HepG2 (cell line): ENCODE data around the gene RHBDF2. TPM values are rescaled to one million over a fixed set of nuclear protein-coding genes. Genes with fewer than 3 reads are reported as not detected.

ENCODE experiments used
- BCLAF1 ChIP-seq: fragments of 450-650 bp; IDR thresholded peaks from 2 replicates; pipeline ENCODE4 v1.6.1; 2017; ENCODE audit warnings: mild to moderate bottlenecking
- CEBPB ChIP-seq: IDR thresholded peaks from 2 replicates; pipeline ENCODE4 v1.6.1; 2011; ENCODE audit warnings: low read depth, low read length, improper control_type of control experiment, borderline replicate concordance
- IKZF1 ChIP-seq: fragments of 450-650 bp; IDR thresholded peaks from 2 replicates; pipeline ENCODE4 v1.7.1; 2016
- MAF1 ChIP-seq: sonication (generic); formaldehyde crosslinking; IDR thresholded peaks from 2 replicates; pipeline ENCODE4 v1.5.0; 2020; ENCODE audit warnings: missing genetic modification reagents, borderline replicate concordance
- MAX ChIP-seq: IDR thresholded peaks from 2 replicates; pipeline ENCODE4 v1.6.1; 2012; ENCODE audit warnings: inconsistent platforms
- MTF2 ChIP-seq: sonication (generic); formaldehyde crosslinking; IDR thresholded peaks from 2 replicates; pipeline ENCODE4 v1.5.0; 2020; ENCODE audit warnings: missing genetic modification reagents, borderline replicate concordance
- SNRNP70 ChIP-seq: fragments of 200-400 bp; formaldehyde crosslinking; IDR thresholded peaks from 2 replicates; pipeline ENCODE4 v1.6.1; 2017; ENCODE audit warnings: mild to moderate bottlenecking, low read depth, low read length, moderate library complexity
- SUZ12 ChIP-seq: fragments of 150-350 bp; IDR thresholded peaks from 2 replicates; pipeline ENCODE4 v1.6.1; 2014; ENCODE audit warnings: low read depth, low read length
- THAP7 ChIP-seq: sonication (generic); formaldehyde crosslinking; IDR thresholded peaks from 2 replicates; pipeline ENCODE4 v1.8.1; 2023; ENCODE audit warnings: mild to moderate bottlenecking, missing genetic modification reagents
- U2AF1 ChIP-seq: fragments of 200-400 bp; formaldehyde crosslinking; optimal IDR thresholded peaks from 2 replicates; pipeline ENCODE3; 2017; ENCODE audit warnings: mild to moderate bottlenecking, low read depth, low read length
- ZFP37 ChIP-seq: sonication (generic); formaldehyde crosslinking; IDR thresholded peaks from 2 replicates; pipeline ENCODE4 v1.4.0; 2020; ENCODE audit warnings: missing genetic modification reagents, borderline replicate concordance
- ZNF414 ChIP-seq: sonication (generic); formaldehyde crosslinking; IDR thresholded peaks from 2 replicates; pipeline ENCODE4 v1.5.0; 2020; ENCODE audit warnings: missing genetic modification reagents
- ZSCAN30 ChIP-seq: sonication (generic); formaldehyde crosslinking; IDR thresholded peaks from 2 replicates; pipeline ENCODE4 v1.5.0; 2020; ENCODE audit warnings: mild to moderate bottlenecking, missing genetic modification reagents
- polyA plus RNA-seq, 8 experiments: library from polyadenylated mRNA; depleted of rRNA in 3 of 8; stranded (reverse) in 7 of 8; unstranded in 1 of 8; fragments of >200 nt; fragmentation: Illumina TruSeq in 4 of 8; extraction: Trizol in 4 of 8; gene quantifications; 2 replicates each; pipeline versions ENCODE4 v1.2.1 to v1.2.3, GENCODE V29; 2011 to 2016; ENCODE audit warnings: low read depth in 4 of 8, missing spikeins in 1 of 8, mixed read lengths in 1 of 8; ENCODE audit not compliant: insufficient read depth in 1 of 8
- total RNA-seq, 5 experiments: library from RNA; depleted of rRNA; stranded (reverse); fragments of >200 nt; fragmentation: Illumina TruSeq; extraction: Trizol; gene quantifications; 2 replicates each; pipeline ENCODE4 v1.2.3, GENCODE V29; 2016; ENCODE audit warnings: low read depth in 1 of 5
- TF ChIP-seq, protein P1 (sequence below): sonication (generic); formaldehyde crosslinking; IDR thresholded peaks from 2 replicates; pipeline ENCODE4 v1.5.0; 2020; ENCODE audit warnings: mild to moderate bottlenecking, missing genetic modification reagents
- TF ChIP-seq, protein P2 (sequence below): IDR thresholded peaks from 2 replicates; pipeline ENCODE4 v1.6.1; 2016; ENCODE audit warnings: missing compliant biosample characterization, missing genetic modification reagents, borderline replicate concordance
- TF ChIP-seq, protein P3 (sequence below): IDR thresholded peaks from 2 replicates; pipeline ENCODE4 v1.6.1; 2016; ENCODE audit warnings: low read depth, borderline replicate concordance
- TF ChIP-seq, protein P4 (sequence below): sonication (generic); formaldehyde crosslinking; IDR thresholded peaks from 2 replicates; pipeline ENCODE4 v1.8.1; 2023; ENCODE audit warnings: mild to moderate bottlenecking, missing genetic modification reagents

RHBDF2 gene
- total and polyA plus RNA-seq, 2 of the 13 experiments (the other 11 are each of a cell fraction or from before 2014, with no cell fraction given) = 7.8 to 24.2 TPM

DNA sequence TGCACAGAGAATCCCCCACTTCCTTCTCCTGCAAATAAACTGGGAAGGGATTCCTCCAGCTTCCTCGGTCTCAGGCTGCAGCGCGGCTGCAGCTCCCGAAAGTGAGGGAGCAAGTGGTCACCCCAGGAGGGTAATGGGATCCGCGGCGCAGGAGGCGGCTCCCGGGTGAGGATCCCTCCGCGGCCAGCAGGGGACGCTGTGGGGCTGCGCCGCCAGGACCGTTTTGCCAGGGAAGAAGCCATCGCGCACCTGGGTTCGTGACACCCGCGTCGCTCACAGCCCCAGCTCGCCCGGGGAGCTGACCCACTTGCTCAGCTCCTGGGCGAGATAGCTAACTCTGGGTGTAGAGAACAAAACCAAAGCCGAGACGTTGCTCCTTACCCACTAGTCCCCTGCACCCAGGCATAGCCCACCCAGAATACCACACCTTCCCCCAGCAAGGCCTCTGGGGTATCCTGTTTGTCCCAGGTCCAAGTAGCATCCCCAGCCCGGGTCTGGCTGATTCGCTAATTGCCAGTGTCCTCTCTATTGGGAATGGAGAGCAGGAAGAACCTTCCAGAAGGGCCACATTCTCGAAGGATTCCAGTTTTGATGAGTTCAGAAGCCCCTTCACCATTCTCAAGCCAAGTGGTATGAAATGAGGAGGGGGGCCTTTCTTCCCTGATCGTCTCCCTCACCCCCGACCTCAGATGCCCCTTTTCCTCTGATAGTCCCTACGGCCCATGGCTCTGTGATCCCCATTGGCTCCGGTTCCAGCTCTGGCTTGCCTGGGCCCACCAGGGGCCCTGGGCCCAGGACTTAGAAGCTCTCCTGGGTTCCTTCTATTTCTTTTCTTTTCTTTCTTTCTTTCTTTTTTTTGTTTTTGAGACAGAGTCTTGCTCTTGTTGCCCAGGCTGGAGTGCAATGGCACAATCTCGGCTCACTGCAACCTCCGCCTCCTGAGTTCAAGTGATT is 22.1 kb upstream of the RHBDF2 start (continued):
- TF ChIP-seq BCLAF1 = no peak
- TF ChIP-seq MAX = peak; percentile 75; the same call in 1 of the 2 replicates
- TF ChIP-seq THAP7 (CRISPR knock-in tag) = peak; percentile 64; the same call in 1 of the 2 replicates
- TF ChIP-seq ZNF414 = no peak
- TF ChIP-seq IKZF1 = no peak
- TF ChIP-seq U2AF1 = no peak
- TF ChIP-seq SUZ12 = no peak
- no peak for TF ChIP-seq ZSCAN30 (CRISPR knock-in tag)
- TF ChIP-seq, protein P1, sequence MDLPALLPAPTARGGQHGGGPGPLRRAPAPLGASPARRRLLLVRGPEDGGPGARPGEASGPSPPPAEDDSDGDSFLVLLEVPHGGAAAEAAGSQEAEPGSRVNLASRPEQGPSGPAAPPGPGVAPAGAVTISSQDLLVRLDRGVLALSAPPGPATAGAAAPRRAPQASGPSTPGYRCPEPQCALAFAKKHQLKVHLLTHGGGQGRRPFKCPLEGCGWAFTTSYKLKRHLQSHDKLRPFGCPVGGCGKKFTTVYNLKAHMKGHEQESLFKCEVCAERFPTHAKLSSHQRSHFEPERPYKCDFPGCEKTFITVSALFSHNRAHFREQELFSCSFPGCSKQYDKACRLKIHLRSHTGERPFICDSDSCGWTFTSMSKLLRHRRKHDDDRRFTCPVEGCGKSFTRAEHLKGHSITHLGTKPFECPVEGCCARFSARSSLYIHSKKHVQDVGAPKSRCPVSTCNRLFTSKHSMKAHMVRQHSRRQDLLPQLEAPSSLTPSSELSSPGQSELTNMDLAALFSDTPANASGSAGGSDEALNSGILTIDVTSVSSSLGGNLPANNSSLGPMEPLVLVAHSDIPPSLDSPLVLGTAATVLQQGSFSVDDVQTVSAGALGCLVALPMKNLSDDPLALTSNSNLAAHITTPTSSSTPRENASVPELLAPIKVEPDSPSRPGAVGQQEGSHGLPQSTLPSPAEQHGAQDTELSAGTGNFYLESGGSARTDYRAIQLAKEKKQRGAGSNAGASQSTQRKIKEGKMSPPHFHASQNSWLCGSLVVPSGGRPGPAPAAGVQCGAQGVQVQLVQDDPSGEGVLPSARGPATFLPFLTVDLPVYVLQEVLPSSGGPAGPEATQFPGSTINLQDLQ (CRISPR knock-in tag) = peak; percentile 77; the same call in 1 of the 2 replicates
- TF ChIP-seq, protein P2, sequence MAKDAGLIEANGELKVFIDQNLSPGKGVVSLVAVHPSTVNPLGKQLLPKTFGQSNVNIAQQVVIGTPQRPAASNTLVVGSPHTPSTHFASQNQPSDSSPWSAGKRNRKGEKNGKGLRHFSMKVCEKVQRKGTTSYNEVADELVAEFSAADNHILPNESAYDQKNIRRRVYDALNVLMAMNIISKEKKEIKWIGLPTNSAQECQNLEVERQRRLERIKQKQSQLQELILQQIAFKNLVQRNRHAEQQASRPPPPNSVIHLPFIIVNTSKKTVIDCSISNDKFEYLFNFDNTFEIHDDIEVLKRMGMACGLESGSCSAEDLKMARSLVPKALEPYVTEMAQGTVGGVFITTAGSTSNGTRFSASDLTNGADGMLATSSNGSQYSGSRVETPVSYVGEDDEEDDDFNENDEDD (CRISPR knock-in tag) = 0 out of 2 replicates have a peak, but pooled peaks have one; percentile 33
- TF ChIP-seq SNRNP70 = no peak
- TF ChIP-seq, protein P3, sequence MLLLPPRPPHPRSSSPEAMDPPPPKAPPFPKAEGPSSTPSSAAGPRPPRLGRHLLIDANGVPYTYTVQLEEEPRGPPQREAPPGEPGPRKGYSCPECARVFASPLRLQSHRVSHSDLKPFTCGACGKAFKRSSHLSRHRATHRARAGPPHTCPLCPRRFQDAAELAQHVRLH = peak; percentile 72; the same call in 1 of the 2 replicates
- TF ChIP-seq ZFP37 (CRISPR knock-in tag) = no peak
- no peak for TF ChIP-seq MTF2 (CRISPR knock-in tag)
- 0 out of 2 replicates have a peak, but pooled peaks have one; percentile 23 for TF ChIP-seq MAF1
- TF ChIP-seq, protein P4, sequence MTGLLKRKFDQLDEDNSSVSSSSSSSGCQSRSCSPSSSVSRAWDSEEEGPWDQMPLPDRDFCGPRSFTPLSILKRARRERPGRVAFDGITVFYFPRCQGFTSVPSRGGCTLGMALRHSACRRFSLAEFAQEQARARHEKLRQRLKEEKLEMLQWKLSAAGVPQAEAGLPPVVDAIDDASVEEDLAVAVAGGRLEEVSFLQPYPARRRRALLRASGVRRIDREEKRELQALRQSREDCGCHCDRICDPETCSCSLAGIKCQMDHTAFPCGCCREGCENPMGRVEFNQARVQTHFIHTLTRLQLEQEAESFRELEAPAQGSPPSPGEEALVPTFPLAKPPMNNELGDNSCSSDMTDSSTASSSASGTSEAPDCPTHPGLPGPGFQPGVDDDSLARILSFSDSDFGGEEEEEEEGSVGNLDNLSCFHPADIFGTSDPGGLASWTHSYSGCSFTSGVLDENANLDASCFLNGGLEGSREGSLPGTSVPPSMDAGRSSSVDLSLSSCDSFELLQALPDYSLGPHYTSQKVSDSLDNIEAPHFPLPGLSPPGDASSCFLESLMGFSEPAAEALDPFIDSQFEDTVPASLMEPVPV = peak; percentile 66; the same call in 1 of the 2 replicates
- no peak for TF ChIP-seq CEBPB
